ENCODE data around the gene SEMA4D.

DNA sequence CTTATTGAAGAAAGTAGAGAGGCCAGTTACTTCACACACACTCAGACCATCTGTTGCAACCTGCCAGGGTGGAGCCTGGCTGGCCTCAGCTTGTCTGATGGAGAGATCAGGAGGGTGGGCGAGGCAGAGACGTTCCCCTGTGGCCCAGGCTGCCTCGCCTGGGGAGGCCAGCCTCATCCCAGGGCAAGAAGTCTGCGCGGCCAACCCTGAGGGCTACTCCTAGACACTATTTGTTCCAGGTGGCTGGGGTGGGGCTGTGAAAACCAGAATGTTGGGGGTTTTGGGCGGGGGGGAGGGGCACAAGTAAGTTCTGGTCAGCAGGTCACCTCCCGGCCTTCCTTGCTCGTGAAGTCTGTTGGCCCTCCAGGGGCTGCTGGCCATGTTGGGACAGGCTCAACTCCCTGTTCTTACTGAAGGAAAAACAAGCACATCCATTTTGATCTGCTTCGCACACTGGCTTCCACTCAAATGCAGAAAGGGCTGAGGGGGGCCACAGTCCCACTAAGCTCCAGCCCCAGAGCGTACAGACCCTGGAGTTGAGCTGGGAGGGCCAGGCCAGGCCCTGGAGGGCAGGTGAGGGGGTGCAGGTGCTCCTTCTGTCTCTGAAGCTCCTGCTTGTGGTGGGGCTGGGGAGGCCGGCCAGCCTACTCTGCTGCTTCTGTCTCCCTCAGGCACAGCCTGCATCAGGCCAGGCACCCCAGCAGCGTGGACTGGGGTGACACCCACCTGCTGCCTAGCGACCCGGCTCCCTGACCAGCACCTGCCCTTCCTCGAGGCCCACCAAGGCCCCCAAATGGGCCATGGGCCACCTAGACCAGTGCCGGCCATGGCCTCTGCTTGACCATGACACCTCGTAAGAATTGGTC, 133.0 kb downstream of the SEMA4D start:
- TF ChIP-seq NFKB2 (CRISPR knock-in tag; IDR thresholded peaks at IDR 0.05; ENCODE audit: borderline replicate concordance): no peak
- TF ChIP-seq, protein P1, sequence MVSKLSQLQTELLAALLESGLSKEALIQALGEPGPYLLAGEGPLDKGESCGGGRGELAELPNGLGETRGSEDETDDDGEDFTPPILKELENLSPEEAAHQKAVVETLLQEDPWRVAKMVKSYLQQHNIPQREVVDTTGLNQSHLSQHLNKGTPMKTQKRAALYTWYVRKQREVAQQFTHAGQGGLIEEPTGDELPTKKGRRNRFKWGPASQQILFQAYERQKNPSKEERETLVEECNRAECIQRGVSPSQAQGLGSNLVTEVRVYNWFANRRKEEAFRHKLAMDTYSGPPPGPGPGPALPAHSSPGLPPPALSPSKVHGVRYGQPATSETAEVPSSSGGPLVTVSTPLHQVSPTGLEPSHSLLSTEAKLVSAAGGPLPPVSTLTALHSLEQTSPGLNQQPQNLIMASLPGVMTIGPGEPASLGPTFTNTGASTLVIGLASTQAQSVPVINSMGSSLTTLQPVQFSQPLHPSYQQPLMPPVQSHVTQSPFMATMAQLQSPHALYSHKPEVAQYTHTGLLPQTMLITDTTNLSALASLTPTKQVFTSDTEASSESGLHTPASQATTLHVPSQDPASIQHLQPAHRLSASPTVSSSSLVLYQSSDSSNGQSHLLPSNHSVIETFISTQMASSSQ (IDR thresholded peaks at IDR 0.05; ENCODE audit: low read depth): no peak
- TF ChIP-seq, protein P1 (CRISPR knock-in tag; IDR thresholded peaks at IDR 0.05; ENCODE audit: borderline replicate concordance): no peak
- TF ChIP-seq TCF7L2 (IDR thresholded peaks at IDR 0.05; ENCODE audit: low read depth, low read length): no peak
- TF ChIP-seq JUND (CRISPR knock-in tag; IDR thresholded peaks at IDR 0.05): no peak
- TF ChIP-seq, protein P2, sequence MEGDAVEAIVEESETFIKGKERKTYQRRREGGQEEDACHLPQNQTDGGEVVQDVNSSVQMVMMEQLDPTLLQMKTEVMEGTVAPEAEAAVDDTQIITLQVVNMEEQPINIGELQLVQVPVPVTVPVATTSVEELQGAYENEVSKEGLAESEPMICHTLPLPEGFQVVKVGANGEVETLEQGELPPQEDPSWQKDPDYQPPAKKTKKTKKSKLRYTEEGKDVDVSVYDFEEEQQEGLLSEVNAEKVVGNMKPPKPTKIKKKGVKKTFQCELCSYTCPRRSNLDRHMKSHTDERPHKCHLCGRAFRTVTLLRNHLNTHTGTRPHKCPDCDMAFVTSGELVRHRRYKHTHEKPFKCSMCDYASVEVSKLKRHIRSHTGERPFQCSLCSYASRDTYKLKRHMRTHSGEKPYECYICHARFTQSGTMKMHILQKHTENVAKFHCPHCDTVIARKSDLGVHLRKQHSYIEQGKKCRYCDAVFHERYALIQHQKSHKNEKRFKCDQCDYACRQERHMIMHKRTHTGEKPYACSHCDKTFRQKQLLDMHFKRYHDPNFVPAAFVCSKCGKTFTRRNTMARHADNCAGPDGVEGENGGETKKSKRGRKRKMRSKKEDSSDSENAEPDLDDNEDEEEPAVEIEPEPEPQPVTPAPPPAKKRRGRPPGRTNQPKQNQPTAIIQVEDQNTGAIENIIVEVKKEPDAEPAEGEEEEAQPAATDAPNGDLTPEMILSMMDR (CRISPR knock-in tag; IDR thresholded peaks at IDR 0.05): no peak
- TF ChIP-seq, protein P3, sequence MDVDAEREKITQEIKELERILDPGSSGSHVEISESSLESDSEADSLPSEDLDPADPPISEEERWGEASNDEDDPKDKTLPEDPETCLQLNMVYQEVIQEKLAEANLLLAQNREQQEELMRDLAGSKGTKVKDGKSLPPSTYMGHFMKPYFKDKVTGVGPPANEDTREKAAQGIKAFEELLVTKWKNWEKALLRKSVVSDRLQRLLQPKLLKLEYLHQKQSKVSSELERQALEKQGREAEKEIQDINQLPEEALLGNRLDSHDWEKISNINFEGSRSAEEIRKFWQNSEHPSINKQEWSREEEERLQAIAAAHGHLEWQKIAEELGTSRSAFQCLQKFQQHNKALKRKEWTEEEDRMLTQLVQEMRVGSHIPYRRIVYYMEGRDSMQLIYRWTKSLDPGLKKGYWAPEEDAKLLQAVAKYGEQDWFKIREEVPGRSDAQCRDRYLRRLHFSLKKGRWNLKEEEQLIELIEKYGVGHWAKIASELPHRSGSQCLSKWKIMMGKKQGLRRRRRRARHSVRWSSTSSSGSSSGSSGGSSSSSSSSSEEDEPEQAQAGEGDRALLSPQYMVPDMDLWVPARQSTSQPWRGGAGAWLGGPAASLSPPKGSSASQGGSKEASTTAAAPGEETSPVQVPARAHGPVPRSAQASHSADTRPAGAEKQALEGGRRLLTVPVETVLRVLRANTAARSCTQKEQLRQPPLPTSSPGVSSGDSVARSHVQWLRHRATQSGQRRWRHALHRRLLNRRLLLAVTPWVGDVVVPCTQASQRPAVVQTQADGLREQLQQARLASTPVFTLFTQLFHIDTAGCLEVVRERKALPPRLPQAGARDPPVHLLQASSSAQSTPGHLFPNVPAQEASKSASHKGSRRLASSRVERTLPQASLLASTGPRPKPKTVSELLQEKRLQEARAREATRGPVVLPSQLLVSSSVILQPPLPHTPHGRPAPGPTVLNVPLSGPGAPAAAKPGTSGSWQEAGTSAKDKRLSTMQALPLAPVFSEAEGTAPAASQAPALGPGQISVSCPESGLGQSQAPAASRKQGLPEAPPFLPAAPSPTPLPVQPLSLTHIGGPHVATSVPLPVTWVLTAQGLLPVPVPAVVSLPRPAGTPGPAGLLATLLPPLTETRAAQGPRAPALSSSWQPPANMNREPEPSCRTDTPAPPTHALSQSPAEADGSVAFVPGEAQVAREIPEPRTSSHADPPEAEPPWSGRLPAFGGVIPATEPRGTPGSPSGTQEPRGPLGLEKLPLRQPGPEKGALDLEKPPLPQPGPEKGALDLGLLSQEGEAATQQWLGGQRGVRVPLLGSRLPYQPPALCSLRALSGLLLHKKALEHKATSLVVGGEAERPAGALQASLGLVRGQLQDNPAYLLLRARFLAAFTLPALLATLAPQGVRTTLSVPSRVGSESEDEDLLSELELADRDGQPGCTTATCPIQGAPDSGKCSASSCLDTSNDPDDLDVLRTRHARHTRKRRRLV (CRISPR knock-in tag; IDR thresholded peaks at IDR 0.05): no peak
